Neuronal stem cell (in vitro differentiated cells): ENCODE results near the gene PROZ.
A peak's percentile ranks its signal among the peaks of the same experiment; 100 is the strongest.
"Not testable (repeated sequence)": the region's sequence is repeated elsewhere in the genome, so short reads cannot be mapped to it uniquely, and the experiment has no call there.

Experiments
- DNase-seq: peaks from one replicate; pipeline ENCODE4 v3.0.0-alpha.2; 2013; ENCODE audit warnings: low spot score
- H2AFZ ChIP-seq: one replicate; pipeline ENCODE4 v1.6.1; 2013; ENCODE audit warnings: mild to moderate bottlenecking, low read length, inconsistent platforms
- H2AK5ac ChIP-seq: 2 replicates; pipeline ENCODE4 v1.6.1; 2013; ENCODE audit warnings: low read depth, mild to moderate bottlenecking, inconsistent platforms, low read length, moderate library complexity, mixed read lengths
- H2BK120ac ChIP-seq: 2 replicates; pipeline ENCODE4 v1.6.1; 2013; ENCODE audit warnings: low read depth, mild to moderate bottlenecking, inconsistent platforms, low read length, moderate library complexity, mixed read lengths
- H2BK12ac ChIP-seq: one replicate; pipeline ENCODE4 v1.6.1; 2013; ENCODE audit warnings: low read length, inconsistent platforms
- H2BK15ac ChIP-seq: 2 replicates; pipeline ENCODE4 v1.6.1; 2013; ENCODE audit warnings: mild to moderate bottlenecking, low read length, inconsistent platforms, mixed read lengths
- H2BK5ac ChIP-seq: one replicate; pipeline ENCODE4 v1.6.1; 2013; ENCODE audit warnings: inconsistent platforms, mild to moderate bottlenecking, low read length, moderate library complexity
- H3K14ac ChIP-seq: one replicate; pipeline ENCODE4 v1.6.1; 2013; ENCODE audit warnings: low read length, inconsistent platforms
- H3K18ac ChIP-seq: 2 replicates; pipeline ENCODE4 v1.6.1; 2013; ENCODE audit warnings: low read length, inconsistent platforms
- H3K23ac ChIP-seq: 2 replicates; pipeline ENCODE4 v1.6.1; 2013; ENCODE audit warnings: low read depth, mild to moderate bottlenecking, mixed read lengths, low read length, inconsistent platforms; ENCODE audit not compliant: poor library complexity
- H3K27ac ChIP-seq: replicated peaks from 3 replicates; pipeline ENCODE4 v1.5.1; 2013; ENCODE audit warnings: low read length, inconsistent platforms
- H3K27me3 ChIP-seq, 3 experiments: 2 replicates each; pipeline ENCODE4 v1.6.1; 2013; ENCODE audit warnings: low read length in 3 of 3, mild to moderate bottlenecking in 2 of 3, inconsistent platforms in 1 of 3, low read depth in 1 of 3, mixed read lengths in 1 of 3, moderate library complexity in 1 of 3; ENCODE audit not compliant: control insufficient read depth in 3 of 3, insufficient read depth in 3 of 3
- H3K36me3 ChIP-seq, 2 donors: replicated peaks in 1 of 2; 2 replicates each; pipeline ENCODE4 v1.6.1; 2013; ENCODE audit warnings: low read length in 2 of 2; ENCODE audit not compliant: control insufficient read depth in 2 of 2, insufficient read depth in 2 of 2
- H3K4ac ChIP-seq: 2 replicates; pipeline ENCODE4 v1.6.1; 2013; ENCODE audit warnings: inconsistent platforms, mild to moderate bottlenecking, low read length, moderate library complexity
- H3K4me1 ChIP-seq, 2 donors: 1 replicate in 1 of 2; 2 replicates in 1 of 2; pipeline ENCODE4 v1.6.1; 2013; ENCODE audit warnings: low read length in 2 of 2, low read depth in 1 of 2; ENCODE audit not compliant: control insufficient read depth in 2 of 2, insufficient read depth in 1 of 2
- H3K4me2 ChIP-seq: one replicate; pipeline ENCODE4 v1.6.1; 2013; ENCODE audit warnings: mild to moderate bottlenecking, low read length, inconsistent platforms; ENCODE audit not compliant: insufficient read depth, poor library complexity, severe bottlenecking
- H3K4me3 ChIP-seq, 2 donors: 2 replicates each; pipeline ENCODE4 v1.5.1; 2013; ENCODE audit warnings: low read length in 2 of 2, mild to moderate bottlenecking in 2 of 2, inconsistent platforms in 1 of 2, moderate library complexity in 1 of 2
- H3K79me1 ChIP-seq: one replicate; pipeline ENCODE4 v1.6.1; 2013; ENCODE audit warnings: low read depth, mild to moderate bottlenecking, inconsistent platforms, low read length, moderate library complexity
- H3K9ac ChIP-seq: one replicate; pipeline ENCODE4 v1.6.1; 2013; ENCODE audit warnings: mild to moderate bottlenecking, low read depth, low read length, inconsistent platforms; ENCODE audit not compliant: poor library complexity
- H3K9me3 ChIP-seq, 2 donors: replicated peaks in 1 of 2; 2 replicates each; pipeline versions ENCODE3 to v1.6.1; 2013; ENCODE audit warnings: low read length in 2 of 2, mild to moderate bottlenecking in 2 of 2, inconsistent platforms in 1 of 2, low read depth in 1 of 2, mixed read lengths in 1 of 2, moderate library complexity in 1 of 2; ENCODE audit not compliant: control insufficient read depth in 2 of 2, insufficient read depth in 1 of 2
- H4K8ac ChIP-seq: one replicate; pipeline ENCODE4 v1.6.1; 2013; ENCODE audit warnings: low read depth, mild to moderate bottlenecking, inconsistent platforms, low read length, moderate library complexity
- H4K91ac ChIP-seq: one replicate; pipeline ENCODE4 v1.6.1; 2013; ENCODE audit warnings: low read length, low read depth, mild to moderate bottlenecking, inconsistent platforms; ENCODE audit not compliant: poor library complexity
- WGBS, 2 donors: extraction: QIAGEN DNeasy Blood & Tissue Kit; methylation state at CpG; one replicate each; pipeline ENCODE4 v1.1.7; 2013; ENCODE audit warnings: missing lambda C conversion rate in 2 of 2, mixed read lengths in 1 of 2; ENCODE audit not compliant: insufficient read length in 2 of 2, insufficient replicate concordance in 1 of 2; ENCODE audit errors: extremely low coverage in 2 of 2; 5-methylcytosine and 5-hydroxymethylcytosine counted together

The PROZ gene

DNA sequence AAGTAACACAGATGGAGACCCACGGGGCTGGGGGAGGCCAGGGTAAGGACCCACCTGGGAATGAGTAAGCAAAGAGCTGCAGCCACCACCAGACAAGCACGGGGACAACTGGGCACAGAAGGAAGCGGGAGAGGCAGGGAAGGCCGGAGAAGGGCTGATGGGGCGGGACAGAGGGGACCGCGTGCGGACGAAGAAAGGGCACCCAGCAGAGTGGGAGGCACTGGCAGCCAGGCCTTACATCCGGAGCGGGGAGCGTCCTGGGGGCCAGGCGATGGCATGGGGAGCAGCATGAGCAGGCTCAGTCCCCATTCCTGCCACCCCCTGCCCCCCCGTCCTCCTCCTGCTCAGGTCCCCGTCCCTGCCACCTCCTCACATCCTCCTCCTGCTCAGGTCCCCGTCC, 3.0 kb downstream of the PROZ start:
- H3K9ac ChIP-seq: no peak overlapping the region
- peak overlapping the region; percentile 73 for H3K23ac ChIP-seq
- no peak for DNase-seq
- peak overlapping the region; percentile 75 for H2BK5ac ChIP-seq
- peak overlapping the region; percentile 93 for H2AK5ac ChIP-seq
- no peak overlapping the region for H3K4me3 ChIP-seq
- peak overlapping the region; percentile 84 for H2BK12ac ChIP-seq
- H3K18ac ChIP-seq: peak overlapping the region; percentile 85
- H3K4ac ChIP-seq: no peak overlapping the region
- peaks cover 12 to 19% of the 10 kb centered on the region in 2 donors for H3K4me1 ChIP-seq
- H3K36me3 ChIP-seq: no peaks in the 10 kb centered on the region
- no CpG with 5 or more reads among the region's 16 CpGs for WGBS, 2 donors
- H3K27ac ChIP-seq: no peak overlapping the region
- H3K4me2 ChIP-seq: no peak overlapping the region
- H3K27me3 ChIP-seq: peaks cover 0 to 22% (median 2%) of the 10 kb centered on the region in 3 experiments
- H3K9me3 ChIP-seq: peaks cover 0 to 3% of the 10 kb centered on the region in 2 donors
- no peak overlapping the region for H4K91ac ChIP-seq
- H3K14ac ChIP-seq: peak overlapping the region; percentile 98
- peaks cover 1% of the 10 kb centered on the region for H3K79me1 ChIP-seq
- peak overlapping the region; percentile 83 for H2BK15ac ChIP-seq
- peak overlapping the region; percentile 74 for H2AFZ ChIP-seq
- no peak overlapping the region for H2BK120ac ChIP-seq
- H4K8ac ChIP-seq: no peak overlapping the region

DNA sequence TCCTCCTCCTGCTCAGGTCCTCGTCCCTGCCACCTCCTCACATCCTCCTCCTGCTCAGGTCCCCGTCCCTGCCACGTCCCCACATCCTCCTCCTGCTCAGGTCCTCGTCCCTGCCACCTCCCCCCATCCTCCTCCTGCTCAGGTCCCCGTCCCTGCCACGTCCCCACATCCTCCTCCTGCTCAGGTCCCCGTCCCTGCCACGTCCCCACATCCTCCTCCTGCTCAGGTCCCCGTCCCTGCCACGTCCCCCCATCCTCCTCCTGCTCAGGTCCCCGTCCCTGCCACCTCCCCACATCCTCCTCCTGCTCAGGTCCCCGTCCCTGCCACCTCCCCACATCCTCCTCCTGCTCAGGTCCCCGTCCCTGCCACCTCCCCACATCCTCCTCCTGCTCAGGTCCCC, 3.5 kb downstream of the PROZ start:
- H3K18ac ChIP-seq, H3K9ac ChIP-seq, H3K14ac ChIP-seq, H3K27ac ChIP-seq, H3K79me1 ChIP-seq, H2BK15ac ChIP-seq, DNase-seq, H3K4me3 ChIP-seq, H2BK12ac ChIP-seq, H3K23ac ChIP-seq, H2AK5ac ChIP-seq, H3K9me3 ChIP-seq, H2BK5ac ChIP-seq, H3K36me3 ChIP-seq, H2BK120ac ChIP-seq, H4K8ac ChIP-seq, H3K4ac ChIP-seq, H3K4me2 ChIP-seq, H4K91ac ChIP-seq, H2AFZ ChIP-seq: not testable (repeated sequence)
- no CpG with 5 or more reads among the region's 13 CpGs for WGBS, 2 donors
- Histone ChIP-seq H3K27me3 (peaks cover 0 to 22% (median 2%) of the 10 kb centered on the region in 3 experiments), H3K4me1 (peaks cover 12 to 19% of the 10 kb centered on the region in 2 donors)

DNA sequence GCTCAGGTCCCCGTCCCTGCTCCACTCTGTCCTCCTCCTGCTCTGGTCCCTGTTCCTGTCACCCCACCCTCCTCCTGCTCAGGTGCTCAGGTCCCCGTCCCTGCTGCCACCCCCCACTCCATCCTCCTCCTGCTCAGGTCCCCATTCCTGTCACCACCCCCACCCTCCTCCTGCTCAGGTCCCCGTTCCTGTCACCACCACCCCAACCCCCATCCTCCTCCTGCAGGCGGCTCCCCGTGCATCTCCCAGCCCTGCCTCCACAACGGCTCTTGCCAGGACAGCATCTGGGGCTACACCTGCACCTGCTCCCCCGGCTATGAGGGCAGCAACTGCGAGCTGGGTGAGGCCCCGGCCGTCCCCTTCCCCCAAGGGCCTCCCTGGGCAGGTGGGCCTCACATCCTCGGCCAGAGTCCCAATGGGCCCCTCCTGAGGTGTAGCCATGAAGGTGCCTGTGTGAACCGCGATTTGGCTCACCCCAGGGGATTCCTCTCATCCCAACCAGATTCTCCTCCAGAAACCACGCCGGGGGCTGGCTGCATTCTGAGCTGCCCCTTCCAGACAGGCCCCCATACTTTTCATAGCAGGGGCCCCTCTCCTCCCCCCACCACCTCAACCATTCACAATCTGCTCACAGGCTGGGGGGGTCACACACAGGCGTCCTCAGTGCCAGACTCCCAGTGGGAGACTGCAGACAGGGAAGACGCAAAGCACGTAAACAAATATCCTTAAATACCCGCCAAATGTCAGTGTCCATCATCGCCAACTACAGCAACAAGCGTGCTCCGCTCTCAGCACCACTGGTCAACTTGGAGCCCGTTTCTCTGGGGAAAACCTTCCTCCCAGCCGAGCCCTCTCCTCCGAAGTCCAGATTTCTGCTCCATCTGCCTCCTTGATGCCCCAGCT, 4.6 kb downstream of the PROZ start:
- peak overlapping the region; percentile 60 for H2BK15ac ChIP-seq
- no peak overlapping the region for H4K91ac ChIP-seq
- peaks cover 0 to 12% of the 10 kb centered on the region in 2 donors for H3K36me3 ChIP-seq
- peaks cover 0 to 22% (median 0%) of the 10 kb centered on the region in 3 experiments for H3K27me3 ChIP-seq
- H3K4ac ChIP-seq: peak overlapping the region; percentile 53
- peaks cover 1% of the 10 kb centered on the region for H3K79me1 ChIP-seq
- WGBS, 2 donors: no CpG with 5 or more reads among the region's 25 CpGs
- H3K9ac ChIP-seq: no peak overlapping the region
- peak overlapping the region; percentile 81 for H2AK5ac ChIP-seq
- H2BK5ac ChIP-seq: no peak overlapping the region
- no peak overlapping the region for H2BK120ac ChIP-seq
- H3K18ac ChIP-seq: peak overlapping the region; percentile 80
- H4K8ac ChIP-seq: peak overlapping the region; percentile 82
- H3K9me3 ChIP-seq: peaks cover 0 to 8% of the 10 kb centered on the region in 2 donors
- peaks cover 12 to 17% of the 10 kb centered on the region in 2 donors for H3K4me1 ChIP-seq
- H3K4me3 ChIP-seq: no peak overlapping the region
- DNase-seq: no peak
- no peak overlapping the region for H2AFZ ChIP-seq
- H3K23ac ChIP-seq: no peak overlapping the region
- peak overlapping the region; percentile 41 for H2BK12ac ChIP-seq
- peak overlapping the region; percentile 82 for H3K14ac ChIP-seq
- H3K4me2 ChIP-seq: no peak overlapping the region
- no peak overlapping the region for H3K27ac ChIP-seq

DNA sequence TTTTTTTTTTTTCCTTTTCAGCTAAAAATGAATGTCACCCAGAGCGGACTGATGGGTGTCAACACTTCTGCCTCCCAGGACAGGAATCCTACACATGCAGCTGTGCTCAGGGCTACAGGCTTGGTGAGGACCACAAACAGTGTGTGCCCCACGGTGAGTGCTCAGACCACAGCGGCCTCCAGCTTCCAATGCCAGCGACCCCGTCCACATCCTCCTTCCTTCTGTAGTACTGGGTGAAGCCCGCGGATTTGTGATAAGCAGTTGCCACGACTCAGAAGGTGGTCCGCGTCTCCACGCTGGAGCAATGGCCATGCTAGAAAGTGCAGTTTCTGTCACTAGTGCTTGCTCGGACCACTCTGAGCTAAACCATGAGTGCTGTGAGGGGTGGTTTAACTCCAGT, 6.0 kb downstream of the PROZ start:
- Histone ChIP-seq H3K9me3 (peaks cover 0 to 11% of the 10 kb centered on the region in 2 donors), H2BK5ac (no peak overlapping the region), H2BK120ac (no peak overlapping the region), H3K4me3 (no peak overlapping the region), H2BK12ac (no peak overlapping the region), H4K91ac (no peak overlapping the region), H3K14ac (no peak overlapping the region), H3K4me2 (no peak overlapping the region), H3K4me1 (peaks cover 3 to 6% of the 10 kb centered on the region in 2 donors), H3K27ac (no peak overlapping the region), H3K27me3 (peaks cover 0 to 20% (median 0%) of the 10 kb centered on the region in 3 experiments), H2AFZ (no peak overlapping the region), H2BK15ac (no peak overlapping the region), H3K4ac (no peak overlapping the region), H3K36me3 (peaks cover 2 to 20% of the 10 kb centered on the region in 2 donors), H4K8ac (no peak overlapping the region), H3K18ac (peak overlapping the region; percentile 11), H3K9ac (no peak overlapping the region), H3K23ac (no peak overlapping the region), H2AK5ac (no peak overlapping the region), H3K79me1 (peaks cover 1% of the 10 kb centered on the region)
- DNase-seq: no peak
- no CpG with 5 or more reads among the region's 12 CpGs for WGBS, 2 donors
